Renal pelvis (tissue), 12 donors: ENCODE measurements around the gene SPHKAP. TPM values are rescaled to one million over a fixed set of nuclear protein-coding genes. Genes with fewer than 3 reads are reported as not detected.
"Not testable (repeated sequence)": the region's sequence is repeated elsewhere in the genome, so short reads cannot be mapped to it uniquely, and the experiment has no call there.

Experiments
- DNase-seq: peaks from one replicate; pipeline ENCODE4 v3.0.0-alpha.2; 2013
- long read RNA-seq, 16 experiments: transcript quantifications; one replicate each; lab custom pipeline, GENCODE V29; 2026
- polyA plus RNA-seq, 3 donors: library from polyadenylated mRNA; unstranded; fragments of 120-200 nt; gene quantifications; one replicate each; pipeline ENCODE4 v1.2.1, GENCODE V29; 2013; ENCODE audit not compliant: insufficient read length in 3 of 3

The SPHKAP gene
- 1 to 10 TPM; 4.1 to 4.5 (median 4.3) TPM for polyA plus RNA-seq
- long read RNA-seq, donor 1 = 0 reads
- long read RNA-seq, donor 2 = 0 reads
- long read RNA-seq, donor 3 = 0 reads
- long read RNA-seq, donor 4 = 0 reads
- long read RNA-seq, donor 5 = 0 reads
- long read RNA-seq, donor 6 = 0 reads
- long read RNA-seq, donor 7 = 0 reads
- long read RNA-seq, donor 8 = 0 reads
- long read RNA-seq, donor 9 = 0 reads
- long read RNA-seq, donor 10 = 0 reads
- long read RNA-seq, donor 11 = 0 reads
- long read RNA-seq, donor 12 = 0 reads
- long read RNA-seq, donor 13 = 0 reads
- long read RNA-seq, donor 14 = 0 reads
- long read RNA-seq, donor 15 = 0 reads
- long read RNA-seq, donor 16 = 0 reads

DNA sequence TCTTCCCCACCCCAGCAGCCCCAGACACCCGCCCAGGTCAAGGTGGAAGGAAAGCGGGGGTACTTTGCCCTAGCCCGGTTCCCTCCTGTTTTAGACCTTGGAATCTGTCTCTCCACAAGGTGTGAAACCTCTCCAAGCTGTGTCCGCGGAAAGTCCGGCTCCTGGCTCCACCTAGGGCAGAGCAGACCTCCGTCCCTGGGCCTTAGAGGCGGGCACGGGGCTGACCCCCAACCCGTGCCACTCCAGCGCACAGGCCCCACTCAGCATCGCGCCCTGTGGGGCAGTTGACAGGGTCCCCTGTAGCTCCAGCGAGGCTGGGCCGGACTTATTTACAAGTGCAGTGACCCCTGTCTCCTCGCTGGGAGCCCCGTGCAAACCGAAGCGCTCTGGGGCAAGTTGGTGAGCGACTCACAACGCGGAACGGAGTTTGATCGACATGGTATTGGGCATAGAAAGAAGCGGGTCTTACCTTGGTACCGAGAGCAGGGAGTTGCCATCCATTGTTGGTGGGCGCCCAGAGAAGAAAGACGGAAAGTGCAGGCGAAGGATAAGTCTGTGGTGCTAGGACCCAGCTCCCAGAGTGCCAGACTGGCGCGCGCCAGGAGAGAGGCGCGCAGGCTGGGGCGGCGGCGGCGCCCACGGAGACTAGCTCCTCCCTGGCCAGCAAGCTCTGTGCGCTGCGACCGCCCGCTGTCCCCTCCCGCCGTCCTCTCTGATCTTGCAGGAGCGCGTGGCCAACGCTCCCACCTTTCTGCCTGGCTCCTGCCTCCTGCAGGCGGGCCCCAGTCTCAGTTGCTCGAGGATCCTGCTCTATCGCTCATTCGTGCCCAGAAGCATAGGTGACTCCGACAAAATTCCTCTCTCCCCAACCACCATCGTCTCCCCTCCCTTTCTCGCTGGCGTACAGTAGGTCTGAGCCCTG is at the start of gene SPHKAP:
TSS of gene SPHKAP (minus strand) at position 590 of the 922 bp plus-strand sequence. CDS start at position 501, 89 bp downstream.
- DNase-seq = no peak

- DNase-seq = no peak
Measured at GRCh38 chr2:228227466-228227865, 46.0 kb upstream of the SPHKAP start.

DNA sequence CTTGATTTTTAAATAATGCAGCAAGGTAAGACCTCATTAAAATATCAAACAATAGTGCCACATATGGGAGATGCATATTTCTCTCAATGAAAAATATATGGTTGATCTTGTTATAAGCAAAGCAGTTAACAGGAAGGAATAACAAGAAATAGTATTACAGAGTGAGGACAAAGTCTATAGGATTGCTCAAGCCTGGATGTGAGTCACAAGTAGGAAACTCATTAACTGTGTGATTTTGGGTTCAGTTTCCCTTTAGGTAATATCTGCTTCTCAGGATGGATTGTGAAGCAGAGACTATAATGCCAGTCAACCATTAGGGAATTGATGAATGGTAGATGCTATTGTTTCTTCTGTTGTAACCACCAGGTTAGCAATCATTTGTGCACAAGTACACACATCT is 42.9 kb upstream of the SPHKAP start:
- DNase-seq = no peak

GRCh38 chr2:228218593-228218992 is 37.1 kb upstream of the SPHKAP start:
- DNase-seq = not testable (repeated sequence)

DNA sequence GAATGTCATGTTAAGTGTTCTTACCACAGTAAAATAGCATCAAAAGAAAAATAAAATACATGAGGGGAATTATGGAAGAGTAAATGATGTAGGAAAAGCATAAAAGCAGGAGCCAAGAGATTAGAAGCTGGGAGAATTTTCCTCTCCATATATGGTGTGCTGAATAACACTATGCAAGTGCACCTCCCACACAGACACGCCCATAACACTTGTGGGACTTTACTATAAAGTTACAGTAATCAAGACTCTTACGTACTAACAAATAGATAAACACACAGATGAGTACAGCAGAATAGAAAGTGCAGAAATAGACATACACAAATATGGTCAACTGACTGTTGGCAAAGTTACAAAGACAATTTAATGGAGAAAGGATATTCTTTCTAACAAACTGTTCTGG is 16.0 kb upstream of the SPHKAP start:
- no peak for DNase-seq

DNA sequence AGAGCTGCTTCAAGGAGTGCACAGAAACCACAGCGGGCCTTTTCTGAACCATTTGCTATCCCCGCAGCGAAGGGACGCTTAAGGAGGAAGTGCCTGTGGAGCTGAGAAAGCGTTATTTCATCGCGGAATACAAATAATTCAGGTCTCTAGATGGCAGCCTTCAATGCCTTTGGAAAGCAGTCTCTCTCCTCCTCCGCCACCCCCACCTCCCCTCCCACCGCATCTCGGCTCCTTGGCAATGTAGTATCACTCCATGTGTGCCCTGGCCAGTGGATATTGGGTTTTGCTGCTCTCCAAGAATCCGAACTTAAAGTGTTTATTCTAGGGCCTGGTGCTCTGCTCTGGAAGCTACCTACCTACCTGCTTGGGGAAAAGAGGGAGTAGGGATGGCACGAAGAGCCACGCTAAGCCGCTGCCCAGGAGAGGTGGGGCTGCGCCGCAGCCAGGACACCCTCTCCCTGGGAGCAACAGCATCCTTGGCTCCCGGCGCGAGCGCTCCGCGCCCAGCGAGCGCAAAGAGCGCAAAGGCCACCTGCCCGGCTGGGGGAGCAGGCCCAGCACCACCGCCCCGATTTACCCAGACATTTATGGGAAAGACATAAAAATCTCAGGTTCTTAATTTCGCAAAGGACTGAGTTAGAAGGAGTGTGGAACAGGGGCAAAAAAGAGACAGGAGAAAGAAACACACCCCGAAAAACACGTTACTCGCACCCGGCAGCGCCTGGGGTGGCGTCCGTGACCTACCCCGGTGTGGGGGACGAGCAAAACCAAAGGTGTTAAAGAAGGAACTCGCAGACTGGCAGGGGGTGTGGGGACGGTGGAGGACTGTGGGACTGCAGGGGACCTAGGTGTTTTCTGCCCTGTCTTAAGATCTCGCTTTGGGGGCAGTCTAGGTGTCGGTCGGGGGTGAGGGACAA is 1.0 kb downstream of the SPHKAP start:
- DNase-seq = no peak

GRCh38 chr2:228167290-228167689 is 14.2 kb downstream of the SPHKAP start:
- no peak for DNase-seq

GRCh38 chr2:228164718-228165117 is 16.8 kb downstream of the SPHKAP start:
- DNase-seq = no peak

DNA sequence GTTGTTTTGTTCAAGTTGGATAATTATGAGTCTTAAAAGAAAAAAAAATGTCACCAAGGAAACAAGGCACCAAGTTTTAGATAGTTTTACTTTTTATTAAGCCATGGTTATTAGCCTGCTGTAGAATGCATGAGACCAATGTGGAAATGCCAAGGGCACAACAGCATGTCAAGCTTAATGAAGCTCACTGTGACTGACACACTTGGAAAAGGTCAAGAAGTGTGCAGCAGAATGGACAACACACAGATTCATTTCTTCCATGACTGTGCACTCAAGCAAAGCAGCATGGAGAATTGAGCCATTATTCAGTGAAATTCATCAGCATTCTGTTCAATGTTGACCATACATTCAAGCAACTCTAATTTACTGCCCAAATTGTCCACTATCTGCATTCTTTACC is 23.6 kb downstream of the SPHKAP start:
- no peak for DNase-seq

GRCh38 chr2:228144961-228145360 is 36.5 kb downstream of the SPHKAP start:
- no peak for DNase-seq

DNA sequence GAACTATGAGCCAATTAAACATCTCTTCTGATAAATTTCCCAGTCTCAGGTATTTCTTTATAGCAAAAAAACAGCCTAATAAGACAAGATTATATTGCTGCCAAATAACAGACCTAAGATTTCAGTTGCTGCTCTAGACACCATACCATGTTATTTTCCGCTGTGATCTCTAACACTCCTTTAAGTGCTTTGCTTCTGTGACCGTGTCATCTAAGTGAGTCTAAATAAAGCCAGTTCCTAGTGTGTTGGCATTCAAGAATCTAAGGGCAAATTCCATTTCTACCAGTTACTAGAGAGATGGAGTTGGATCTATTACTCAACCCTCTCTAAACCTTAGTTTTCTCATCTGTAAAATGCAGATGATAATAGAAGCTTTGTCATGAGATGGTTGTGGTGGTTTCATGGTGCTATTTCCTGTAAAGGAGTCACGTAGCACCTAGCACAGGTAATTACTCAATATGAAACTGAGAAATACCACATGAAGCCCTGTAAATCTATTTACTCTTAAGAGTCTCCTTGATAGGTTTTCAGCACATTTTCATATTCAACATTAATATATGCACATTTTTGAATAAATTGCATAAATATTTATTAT is 40.5 kb downstream of the SPHKAP start:
- no peak for DNase-seq

DNA sequence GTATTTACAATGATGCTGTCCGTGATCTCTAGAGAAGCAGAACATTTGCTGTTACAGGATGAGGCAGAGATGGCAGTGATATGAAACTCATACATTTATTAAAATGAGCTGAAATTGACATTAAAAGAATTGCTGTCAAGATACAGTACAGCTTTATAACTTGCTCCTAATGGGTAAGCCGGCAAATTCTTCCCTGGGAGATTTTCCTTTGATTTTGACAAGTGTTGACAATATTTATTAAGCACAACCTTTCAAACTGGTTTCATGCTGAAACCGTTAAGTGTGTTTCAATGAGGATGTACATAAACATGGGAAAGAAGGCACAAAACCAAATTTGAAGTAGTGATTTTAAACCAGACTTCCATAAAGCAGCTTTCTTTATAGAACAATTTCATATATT is 45.5 kb downstream of the SPHKAP start:
- DNase-seq = no peak

DNA sequence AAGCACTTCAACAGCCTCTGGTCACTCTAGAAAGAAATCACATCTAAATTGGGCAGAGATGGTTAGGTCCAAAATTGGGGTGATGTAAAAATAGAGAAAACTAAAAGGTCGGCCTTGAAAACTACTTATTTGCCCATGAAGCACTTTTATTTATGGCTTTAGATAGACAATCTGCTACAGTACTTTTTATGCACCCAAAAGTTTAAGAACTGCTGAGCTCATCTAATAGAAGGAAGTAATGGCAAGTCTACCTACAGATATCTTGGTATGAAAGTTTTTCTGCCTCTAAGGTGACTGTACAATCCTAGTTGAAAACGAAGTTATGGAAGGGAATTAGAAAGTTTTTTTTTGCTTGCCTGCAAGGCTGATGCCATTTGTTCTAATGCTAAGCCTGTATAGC is 46.2 kb downstream of the SPHKAP start:
- DNase-seq = no peak

DNA sequence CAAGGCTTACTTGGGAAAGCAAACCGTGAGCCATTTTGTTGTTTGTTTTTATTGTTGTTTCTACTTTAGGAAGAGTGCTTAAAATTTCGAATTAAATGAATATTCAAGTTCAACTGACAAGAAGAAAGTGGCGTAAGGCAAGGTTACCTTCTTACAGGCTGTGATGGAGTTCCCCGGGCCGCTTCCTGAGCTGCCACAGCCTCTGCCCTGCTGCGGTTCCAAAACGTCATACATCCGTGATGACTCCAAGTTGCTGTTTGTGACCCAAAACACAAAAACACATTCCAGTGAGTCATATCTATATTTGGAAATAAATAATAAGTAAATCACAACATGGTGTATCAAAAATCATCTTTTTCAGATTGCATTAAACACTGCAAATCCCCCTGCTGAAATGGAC is 49.7 kb downstream of the SPHKAP start:
- DNase-seq = no peak

GRCh38 chr2:228126401-228126800 is 55.1 kb downstream of the SPHKAP start:
- no peak for DNase-seq

DNA sequence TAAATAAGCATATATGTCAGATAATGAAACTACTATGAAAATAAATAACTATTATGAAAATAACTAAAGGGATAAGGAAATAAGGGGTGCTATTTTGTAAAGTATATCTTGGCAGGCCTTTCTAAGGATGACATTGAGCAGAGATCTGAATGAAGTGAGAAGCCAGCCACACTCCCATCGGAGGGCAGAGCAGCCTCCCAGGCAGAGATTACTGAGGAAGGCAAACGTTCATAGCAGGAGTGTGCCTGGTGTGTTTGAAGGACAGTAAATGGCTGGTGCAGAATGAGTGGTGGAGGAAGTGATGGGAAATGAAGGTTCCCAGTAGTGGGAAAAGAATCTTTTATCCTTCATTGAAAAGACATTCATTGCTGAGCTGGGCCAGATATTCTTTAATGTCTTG is 62.5 kb downstream of the SPHKAP start:
- no peak for DNase-seq

- DNase-seq = no peak
Measured at GRCh38 chr2:228107846-228108245, 73.6 kb downstream of the SPHKAP start.

DNA sequence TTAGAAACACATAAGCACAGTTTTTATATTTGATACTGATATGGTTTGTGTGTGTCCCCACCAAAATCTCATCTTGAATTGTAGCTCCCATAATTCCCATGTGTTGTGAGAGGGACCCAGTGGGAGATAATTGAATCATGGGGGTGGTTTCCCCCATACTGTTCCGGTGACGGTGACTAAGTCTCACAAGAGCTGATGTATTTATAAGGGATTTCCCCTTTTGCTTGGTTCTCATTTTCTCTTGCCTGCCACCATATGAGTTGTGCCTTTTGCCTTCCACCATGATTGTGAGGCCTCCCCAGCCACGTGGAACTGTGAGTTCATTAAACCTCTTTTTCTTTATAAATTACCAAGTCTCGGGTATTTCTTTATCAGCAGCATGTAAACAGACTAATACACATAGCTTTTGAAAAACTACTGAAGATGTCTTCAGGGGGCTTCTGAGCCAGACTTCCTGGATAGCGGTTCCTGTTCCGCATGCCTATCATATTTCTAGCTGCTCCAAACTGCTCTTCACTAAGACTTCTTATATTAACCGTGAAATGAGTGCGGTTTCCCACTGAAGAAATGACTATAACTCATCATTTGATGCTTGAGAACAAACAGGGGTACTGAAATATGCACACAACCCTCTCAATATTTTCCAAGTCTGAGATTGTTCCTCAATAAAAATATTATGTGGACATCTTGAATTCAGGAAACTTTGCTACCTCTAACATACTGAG is 75.8 kb downstream of the SPHKAP start:
- no peak for DNase-seq

DNA sequence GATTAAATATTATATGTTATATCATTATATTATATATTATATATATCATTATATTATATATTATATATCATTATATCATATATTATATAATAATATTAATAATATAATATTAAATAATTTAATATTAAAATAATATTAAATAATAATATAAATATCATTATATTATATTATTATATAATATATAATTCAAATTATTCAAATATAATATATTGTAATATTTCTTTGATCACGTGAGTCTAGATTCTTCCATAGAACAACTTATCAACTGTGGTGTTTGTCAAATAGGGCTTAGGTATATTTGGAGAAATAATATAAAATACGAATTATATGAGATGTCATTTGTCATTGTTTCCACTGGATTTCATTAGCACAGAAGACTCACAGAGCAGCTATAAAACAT is 77.3 kb downstream of the SPHKAP start:
- DNase-seq = no peak

DNA sequence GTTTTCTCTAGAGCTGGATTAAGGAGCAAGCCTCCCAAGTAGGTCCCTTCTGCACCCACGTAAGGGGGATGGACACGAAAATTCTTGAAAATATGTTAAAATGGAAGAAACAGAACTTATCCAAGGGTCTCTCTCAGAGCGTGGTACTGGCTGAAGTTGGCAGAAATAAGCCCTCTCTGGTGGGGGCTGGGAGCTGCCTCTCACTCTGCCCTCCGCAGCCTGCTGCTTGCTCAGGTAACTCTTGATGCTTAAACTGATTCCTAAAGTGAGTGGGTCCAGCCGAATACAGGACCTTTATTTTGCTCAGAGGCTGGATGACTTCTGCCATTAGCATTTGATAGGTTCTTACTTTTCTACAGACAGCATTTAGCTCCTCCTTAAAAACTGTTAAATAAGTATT is 78.1 kb downstream of the SPHKAP start:
- DNase-seq = no peak

DNA sequence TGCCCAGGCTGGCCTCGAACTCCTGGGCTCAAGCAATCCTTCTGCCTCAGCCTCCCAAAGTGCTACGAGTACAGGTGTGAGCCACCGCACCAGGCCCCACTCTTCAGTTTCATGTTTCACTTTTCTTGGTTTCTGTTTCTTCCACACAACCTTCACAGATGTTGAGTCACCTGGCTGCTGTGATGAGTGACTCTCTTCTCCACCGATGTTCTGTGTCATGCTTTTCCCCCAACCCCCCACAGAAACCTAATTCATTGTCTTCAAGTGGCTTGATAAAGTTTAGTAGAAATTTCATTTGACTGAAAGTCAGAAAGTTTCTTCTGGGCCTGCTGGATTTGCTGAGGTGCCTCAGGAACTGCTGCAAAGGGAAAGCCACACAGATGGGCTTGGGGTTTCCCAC is 78.5 kb downstream of the SPHKAP start:
- DNase-seq = no peak
